Gastroesophageal sphincter (tissue), 3 donors: Measurements from ENCODE around the gene GOLGA8B.

Experiments
- EP300 ChIP-seq: sonication (generic); formaldehyde crosslinking; IDR thresholded peaks from one replicate; pipeline ENCODE4 v1.6.1; 2017; ENCODE audit warnings: antibody characterized with exemption, mild to moderate bottlenecking
- POLR2A ChIP-seq, 2 donors: fragments of 450-650 bp; IDR thresholded peaks; one replicate each; pipeline ENCODE4 v1.6.1; 2017; ENCODE audit warnings: antibody characterized with exemption in 2 of 2, mild to moderate bottlenecking in 2 of 2, moderate library complexity in 1 of 2
- TF ChIP-seq, protein P1 (sequence below), 4 experiments: fragments of 200-600 bp in 2 of 4; fragments of 450-650 bp in 2 of 4; sonication (generic) in 1 of 4; IDR thresholded peaks; one replicate each; pipeline ENCODE4 v1.5.1; 2017 to 2019; ENCODE audit warnings: antibody characterized with exemption in 4 of 4, mild to moderate bottlenecking in 2 of 4, moderate library complexity in 2 of 4

- no peak for TF ChIP-seq POLR2A (IDR thresholded peaks at IDR 0.05)
- TF ChIP-seq, protein P1, sequence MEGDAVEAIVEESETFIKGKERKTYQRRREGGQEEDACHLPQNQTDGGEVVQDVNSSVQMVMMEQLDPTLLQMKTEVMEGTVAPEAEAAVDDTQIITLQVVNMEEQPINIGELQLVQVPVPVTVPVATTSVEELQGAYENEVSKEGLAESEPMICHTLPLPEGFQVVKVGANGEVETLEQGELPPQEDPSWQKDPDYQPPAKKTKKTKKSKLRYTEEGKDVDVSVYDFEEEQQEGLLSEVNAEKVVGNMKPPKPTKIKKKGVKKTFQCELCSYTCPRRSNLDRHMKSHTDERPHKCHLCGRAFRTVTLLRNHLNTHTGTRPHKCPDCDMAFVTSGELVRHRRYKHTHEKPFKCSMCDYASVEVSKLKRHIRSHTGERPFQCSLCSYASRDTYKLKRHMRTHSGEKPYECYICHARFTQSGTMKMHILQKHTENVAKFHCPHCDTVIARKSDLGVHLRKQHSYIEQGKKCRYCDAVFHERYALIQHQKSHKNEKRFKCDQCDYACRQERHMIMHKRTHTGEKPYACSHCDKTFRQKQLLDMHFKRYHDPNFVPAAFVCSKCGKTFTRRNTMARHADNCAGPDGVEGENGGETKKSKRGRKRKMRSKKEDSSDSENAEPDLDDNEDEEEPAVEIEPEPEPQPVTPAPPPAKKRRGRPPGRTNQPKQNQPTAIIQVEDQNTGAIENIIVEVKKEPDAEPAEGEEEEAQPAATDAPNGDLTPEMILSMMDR (IDR thresholded peaks at IDR 0.05): no peak
- no peak for TF ChIP-seq EP300
Measured at GRCh38 chr15:34619151-34619550, 35.7 kb upstream of the GOLGA8B start.
